ENCODE results near the gene TSPAN14. TPM values are rescaled to one million over a fixed set of nuclear protein-coding genes. Genes with fewer than 3 reads are reported as not detected.
A peak's percentile ranks its signal among the peaks of the same experiment; 100 is the strongest.

Gene TSPAN14
- total and polyA plus RNA-seq, 2 of the 13 experiments (the other 11 are each of a cell fraction or from before 2014, with no cell fraction given), result 24.1 to 80.6 TPM

- TF ChIP-seq ZNF709 (CRISPR knock-in tag; IDR thresholded peaks at IDR 0.05) (0 out of 2 replicates have a peak, but pooled peaks have one; percentile 46), CCDC6 (CRISPR knock-in tag; IDR thresholded peaks at IDR 0.05) (0 out of 2 replicates have a peak, but pooled peaks have one; percentile 64), NRL (CRISPR knock-in tag; IDR thresholded peaks at IDR 0.05; ENCODE audit: borderline replicate concordance) (no peak), ZNF296 (CRISPR knock-in tag; conservative IDR thresholded peaks at IDR 0.05) (no peak), ZNF501 (CRISPR knock-in tag; IDR thresholded peaks at IDR 0.05) (no peak), SOX5 (CRISPR knock-in tag; IDR thresholded peaks at IDR 0.05; ENCODE audit: borderline replicate concordance) (peak; percentile 79), ZNF605 (CRISPR knock-in tag; IDR thresholded peaks at IDR 0.05) (0 out of 2 replicates have a peak, but pooled peaks have one; percentile 40), ZNF552 (CRISPR knock-in tag; IDR thresholded peaks at IDR 0.05; ENCODE audit: borderline replicate concordance) (no peak), FOXA3 (CRISPR knock-in tag; IDR thresholded peaks at IDR 0.05) (peak; percentile 83), ZFP62 (CRISPR knock-in tag; IDR thresholded peaks at IDR 0.05) (no peak), SIX4 (CRISPR knock-in tag; IDR thresholded peaks at IDR 0.05) (peak; percentile 65; the same call in 1 of the 2 replicates), UBTF (CRISPR knock-in tag; IDR thresholded peaks at IDR 0.05) (peak; percentile 43; the same call in 1 of the 2 replicates), NFIB (CRISPR knock-in tag; IDR thresholded peaks at IDR 0.05; ENCODE audit: borderline replicate concordance) (no peak), HMGXB3 (CRISPR knock-in tag; IDR thresholded peaks at IDR 0.05; ENCODE audit: borderline replicate concordance) (peak; percentile 60; the same call in 1 of the 2 replicates), GATA4 (IDR thresholded peaks at IDR 0.05; ENCODE audit: borderline replicate concordance, low read depth) (peak; percentile 47; the same call in 1 of the 2 replicates), ZNF776 (CRISPR knock-in tag; IDR thresholded peaks at IDR 0.05) (no peak), CBX1 (IDR thresholded peaks at IDR 0.05; ENCODE audit: low read depth) (peak; percentile 37), PHF8 (CRISPR knock-in tag; IDR thresholded peaks at IDR 0.05) (no peak), THRA (CRISPR knock-in tag; IDR thresholded peaks at IDR 0.05; ENCODE audit: borderline replicate concordance) (peak; percentile 54; the same call in 1 of the 2 replicates), ZNF333 (CRISPR knock-in tag; IDR thresholded peaks at IDR 0.05; ENCODE audit: borderline replicate concordance) (no peak), ZNF7 (CRISPR knock-in tag; IDR thresholded peaks at IDR 0.05) (no peak)
Observed at GRCh38 chr10:80491251-80492102, 37.4 kb downstream of the TSPAN14 start (continued).
